Left lung (tissue), 10 donors: ENCODE measurements around the gene COL15A1. TPM values are rescaled to one million over a fixed set of nuclear protein-coding genes. Genes with fewer than 3 reads are reported as not detected.

Experiments
- ATAC-seq: fragments of 200-7000 bp; cut with Tn5 transposase; one replicate; pipeline ENCODE4 v1.9.1; 2020; ENCODE audit warnings: moderate library complexity
- DNase-seq, 4 donors: peaks; one replicate each; pipeline ENCODE4 v3.0.0-alpha.2; 2013 to 2020
- H3K27ac ChIP-seq, 2 donors: fragments of 200-600 bp; sonication (generic) in 1 of 2; one replicate each; pipeline versions ENCODE4 v1.5.0 to v1.8.0; 2020 to 2021
- H3K27me3 ChIP-seq, 2 donors: fragments of 200-600 bp; sonication (generic) in 1 of 2; one replicate each; pipeline versions ENCODE4 v1.5.0 to v1.8.0; 2020 to 2021
- H3K36me3 ChIP-seq, 2 donors: fragments of 200-600 bp; sonication (generic) in 1 of 2; one replicate each; pipeline versions ENCODE4 v1.5.0 to v1.8.0; 2020 to 2021
- H3K4me1 ChIP-seq, 2 donors: fragments of 200-600 bp; one replicate each; pipeline ENCODE4 v1.8.0; 2021
- H3K4me3 ChIP-seq, 2 donors: fragments of 200-600 bp; sonication (generic) in 1 of 2; one replicate each; pipeline versions ENCODE4 v1.5.0 to v1.8.0; 2020 to 2021; ENCODE audit warnings: mild to moderate bottlenecking in 1 of 2
- H3K9me3 ChIP-seq, 2 donors: fragments of 200-600 bp; sonication (generic) in 1 of 2; one replicate each; pipeline versions ENCODE4 v1.5.0 to v1.8.0; 2020 to 2021
- intact Hi-C, 2 donors: fragments of 100-400 bp; cut with DNase I; formaldehyde crosslinking; loops; one replicate each; pipeline versions ENCODE4 v1.11.2 to v1.14.2; 2022
- polyA plus RNA-seq, 6 donors: library from polyadenylated mRNA; unstranded; fragments of 120-200 nt; gene quantifications; one replicate each; pipeline ENCODE4 v1.2.1, GENCODE V29; 2013; ENCODE audit not compliant: insufficient read length in 6 of 6
- total RNA-seq, 2 donors: library from RNA; stranded (reverse); fragmentation: NEBNext Ultra II Directional; extraction: Animal tissue kit (Norgen Biotek cat#: 25700); gene quantifications; one replicate each; pipeline ENCODE4 v1.2.1, GENCODE V29; 2021
- TF ChIP-seq, protein P1 (sequence below), 2 donors: fragments of 200-600 bp; sonication (generic) in 1 of 2; IDR thresholded peaks; one replicate each; pipeline versions ENCODE4 v1.5.0 to v1.8.0; 2021; ENCODE audit warnings: antibody characterized with exemption in 2 of 2
- donor health status: DM: no; HTN: yes; CAD: no.
- donor health status: DM: no; HTN: no; CAD: no.

COL15A1 gene
- total and polyA plus RNA-seq, 8 donors: 2.4 to 58.4 (median 7.4) TPM

DNA sequence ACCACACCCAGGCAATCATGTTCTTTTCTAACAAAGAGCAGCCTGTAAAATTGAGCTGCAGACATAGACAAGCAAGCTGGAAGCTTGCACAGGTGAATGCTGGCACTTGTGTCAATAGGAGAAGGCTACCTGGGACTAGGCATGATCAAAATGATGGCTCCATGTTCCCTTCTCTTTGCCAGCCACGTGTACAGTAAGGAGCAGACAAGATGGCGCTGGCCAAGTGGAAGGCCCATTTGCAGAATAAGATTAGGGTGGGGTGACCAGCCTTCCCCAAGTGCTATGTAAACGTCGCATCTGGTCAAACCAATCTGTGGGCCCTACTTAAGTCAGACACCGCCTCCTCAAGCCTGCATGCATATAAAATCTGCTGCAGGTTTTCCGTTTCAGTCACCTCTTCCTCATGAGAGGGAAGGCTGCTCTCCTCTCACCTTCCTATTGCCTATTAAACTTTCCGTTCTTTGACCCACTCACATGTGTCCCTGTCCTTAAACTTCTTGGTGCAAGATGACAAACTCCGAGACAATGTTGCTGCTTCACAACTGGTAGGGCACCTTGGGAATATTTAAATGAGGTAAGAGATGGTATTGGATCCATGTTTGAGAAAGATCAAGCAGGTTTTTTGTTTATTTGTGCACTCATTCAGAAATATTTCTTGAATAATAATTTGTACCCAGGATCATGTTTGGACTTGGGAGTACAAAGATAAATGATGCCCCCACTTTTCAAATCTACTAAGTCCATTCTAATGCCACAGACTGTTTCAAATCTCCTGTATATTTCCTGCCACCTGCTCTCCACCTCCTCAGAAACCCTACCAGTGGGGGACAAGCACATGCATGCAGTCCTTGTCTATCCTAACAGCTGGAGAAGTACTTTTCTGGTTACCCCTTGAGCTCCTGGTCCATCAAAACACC lies 130.5 kb downstream of the COL15A1 start:
- H3K4me3 ChIP-seq: no peak overlapping the region
- TF ChIP-seq, protein P1, sequence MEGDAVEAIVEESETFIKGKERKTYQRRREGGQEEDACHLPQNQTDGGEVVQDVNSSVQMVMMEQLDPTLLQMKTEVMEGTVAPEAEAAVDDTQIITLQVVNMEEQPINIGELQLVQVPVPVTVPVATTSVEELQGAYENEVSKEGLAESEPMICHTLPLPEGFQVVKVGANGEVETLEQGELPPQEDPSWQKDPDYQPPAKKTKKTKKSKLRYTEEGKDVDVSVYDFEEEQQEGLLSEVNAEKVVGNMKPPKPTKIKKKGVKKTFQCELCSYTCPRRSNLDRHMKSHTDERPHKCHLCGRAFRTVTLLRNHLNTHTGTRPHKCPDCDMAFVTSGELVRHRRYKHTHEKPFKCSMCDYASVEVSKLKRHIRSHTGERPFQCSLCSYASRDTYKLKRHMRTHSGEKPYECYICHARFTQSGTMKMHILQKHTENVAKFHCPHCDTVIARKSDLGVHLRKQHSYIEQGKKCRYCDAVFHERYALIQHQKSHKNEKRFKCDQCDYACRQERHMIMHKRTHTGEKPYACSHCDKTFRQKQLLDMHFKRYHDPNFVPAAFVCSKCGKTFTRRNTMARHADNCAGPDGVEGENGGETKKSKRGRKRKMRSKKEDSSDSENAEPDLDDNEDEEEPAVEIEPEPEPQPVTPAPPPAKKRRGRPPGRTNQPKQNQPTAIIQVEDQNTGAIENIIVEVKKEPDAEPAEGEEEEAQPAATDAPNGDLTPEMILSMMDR (IDR thresholded peaks at IDR 0.05): no peak
- H3K9me3 ChIP-seq: no peaks in the 10 kb centered on the region
- H3K27ac ChIP-seq: no peak overlapping the region
- H3K4me1 ChIP-seq: peaks cover 0 to 13% of the 10 kb centered on the region in 2 donors
- H3K36me3 ChIP-seq: no peaks in the 10 kb centered on the region
- intact Hi-C loops: no loop called here
- ATAC-seq (no peak), DNase-seq (no peak)
- no peaks in the 10 kb centered on the region for H3K27me3 ChIP-seq

DNA sequence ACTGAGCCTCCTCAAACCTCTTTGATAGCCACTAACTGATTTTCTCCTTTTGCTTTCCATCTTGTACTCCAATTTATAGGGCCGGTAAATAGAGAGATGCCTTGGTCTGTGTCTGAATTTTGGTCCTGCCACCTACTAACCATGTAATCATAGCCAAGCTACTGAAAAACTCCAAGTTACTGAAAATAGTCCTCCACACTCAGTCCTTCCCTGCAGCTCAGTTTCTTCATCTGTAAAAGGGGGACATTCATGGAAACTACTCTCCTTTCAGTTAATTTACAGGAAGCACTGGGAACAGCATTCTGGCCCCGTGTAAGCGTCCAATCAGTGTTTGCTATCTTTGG lies 131.2 kb downstream of the COL15A1 start:
- TF ChIP-seq, protein P1 (IDR thresholded peaks at IDR 0.05): no peak
- H3K4me1 ChIP-seq: peaks cover 0 to 13% of the 10 kb centered on the region in 2 donors
- H3K36me3 ChIP-seq: no peaks in the 10 kb centered on the region
- DNase-seq (no peak), ATAC-seq (no peak)
- H3K9me3 ChIP-seq: no peaks in the 10 kb centered on the region
- no peaks in the 10 kb centered on the region for H3K27me3 ChIP-seq
- H3K27ac ChIP-seq: no peak overlapping the region
- H3K4me3 ChIP-seq: no peak overlapping the region
- intact Hi-C loops: no loop called here

DNA sequence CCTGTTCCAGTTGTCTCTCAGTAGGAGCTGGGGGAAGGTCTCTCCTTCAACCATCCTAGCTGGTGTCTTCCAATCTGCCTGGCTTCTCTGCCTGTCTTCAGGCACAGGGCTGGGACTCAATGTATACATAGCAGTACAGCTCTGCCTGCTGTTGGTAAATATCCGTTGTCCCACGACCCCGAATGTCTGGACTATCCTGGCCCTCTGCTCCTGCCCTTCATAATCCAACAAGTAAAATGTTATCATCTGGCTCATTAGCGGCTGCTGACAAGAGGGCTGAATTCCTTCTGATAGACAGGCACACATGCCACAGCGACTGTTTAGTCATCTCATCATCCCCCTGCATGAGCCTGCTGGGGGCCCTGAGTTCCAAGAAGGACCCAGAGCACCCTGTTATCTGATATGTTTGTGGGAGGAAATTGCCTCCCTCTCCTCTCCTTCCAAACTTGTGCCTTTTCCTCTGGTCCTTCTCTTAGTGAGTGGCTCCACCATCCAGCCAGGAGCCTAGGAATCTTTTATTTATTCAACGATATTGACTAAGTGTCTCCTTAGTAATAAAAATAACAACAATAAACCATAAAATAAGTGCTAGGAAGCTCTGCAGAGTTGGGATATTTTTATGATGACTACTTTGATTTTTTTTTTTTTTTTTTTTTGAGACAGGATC lies 131.7 kb downstream of the COL15A1 start:
- TF ChIP-seq, protein P1 (IDR thresholded peaks at IDR 0.05): no peak
- intact Hi-C loops: no loop called here
- H3K27ac ChIP-seq: no peak overlapping the region

DNA sequence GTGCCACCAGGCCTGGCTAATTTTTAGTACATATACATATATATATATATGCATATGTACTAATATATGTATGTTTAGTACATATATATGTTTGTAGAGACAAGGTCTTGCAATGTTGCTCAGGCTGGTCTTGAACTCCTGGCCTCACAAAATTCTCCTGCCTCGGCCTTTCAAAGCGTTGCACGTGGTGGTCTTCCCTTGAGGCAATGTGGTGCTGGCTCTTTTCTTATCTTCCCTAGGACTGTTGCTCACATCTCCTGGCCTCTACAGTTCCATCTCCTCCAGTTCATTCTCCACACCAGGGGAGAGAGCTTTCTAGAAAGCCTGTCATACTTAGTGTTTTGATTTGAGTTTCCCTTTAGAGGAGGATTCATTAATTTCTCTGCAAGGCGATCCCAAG lies 132.3 kb downstream of the COL15A1 start:
- ATAC-seq (no peak), DNase-seq (no peak)
- H3K36me3 ChIP-seq: no peaks in the 10 kb centered on the region
- no peaks in the 10 kb centered on the region for H3K9me3 ChIP-seq
- intact Hi-C loops: no loop called here
- peaks cover 0 to 13% of the 10 kb centered on the region in 2 donors for H3K4me1 ChIP-seq
- TF ChIP-seq, protein P1 (IDR thresholded peaks at IDR 0.05): no peak
- H3K27me3 ChIP-seq: no peaks in the 10 kb centered on the region
- H3K27ac ChIP-seq: no peak overlapping the region
- H3K4me3 ChIP-seq: no peak overlapping the region

More for the DNA sequence above, 131.7 kb downstream of the COL15A1 start:
- Histone ChIP-seq H3K27me3 (no peaks in the 10 kb centered on the region), H3K4me3 (no peak overlapping the region), H3K9me3 (no peaks in the 10 kb centered on the region), H3K4me1 (peaks cover 0 to 13% of the 10 kb centered on the region in 2 donors), H3K36me3 (no peaks in the 10 kb centered on the region)
- no peak for DNase-seq
- ATAC-seq: no peak

DNA sequence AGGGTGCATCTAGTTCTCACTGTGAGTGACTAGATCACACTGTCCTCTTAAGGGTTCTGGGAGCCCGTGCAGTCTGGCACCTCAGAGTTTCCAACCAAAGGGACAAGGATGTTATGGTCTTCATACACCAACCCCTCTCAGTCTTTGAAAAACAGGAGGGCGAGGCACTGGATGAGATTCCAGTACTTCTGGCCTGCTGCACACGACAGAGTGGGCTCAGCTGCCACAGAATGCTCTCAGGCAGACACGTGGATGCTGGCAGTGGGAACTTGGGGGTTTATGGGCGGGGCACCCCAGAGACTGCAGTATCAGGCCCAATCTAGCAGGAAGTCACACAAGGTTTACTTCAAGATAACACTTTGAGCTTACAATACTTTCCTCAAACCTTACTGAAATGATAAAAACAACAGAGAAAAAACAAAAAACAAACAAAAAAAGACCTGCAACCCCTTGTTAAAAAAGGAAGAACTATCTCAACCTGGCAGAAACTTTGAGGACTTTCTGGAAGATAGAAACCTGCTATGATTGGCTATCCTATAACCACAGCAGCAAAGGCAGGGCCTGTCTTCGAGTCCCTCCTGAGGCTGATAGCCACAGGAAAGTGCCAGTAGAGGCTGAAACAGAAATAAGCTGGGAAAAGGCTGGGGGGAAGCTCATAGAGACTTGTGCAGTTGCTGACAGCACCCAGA lies 132.9 kb downstream of the COL15A1 start:
- no peaks in the 10 kb centered on the region for H3K36me3 ChIP-seq
- no peaks in the 10 kb centered on the region for H3K27me3 ChIP-seq
- peak overlapping the region in 1 of 2 donors; percentile 50 for H3K27ac ChIP-seq
- peak; percentile 16 for ATAC-seq
- intact Hi-C loops: no loop called here
- TF ChIP-seq, protein P1 (IDR thresholded peaks at IDR 0.05): no peak
- DNase-seq: no peak
- H3K4me1 ChIP-seq: peaks cover 0 to 13% of the 10 kb centered on the region in 2 donors
- H3K9me3 ChIP-seq: no peaks in the 10 kb centered on the region
- H3K4me3 ChIP-seq: no peak overlapping the region
